ENCODE results near the gene PTPRD.

Gene PTPRD

GRCh38 chr9:8724284-8725018 is 1888.4 kb downstream of the PTPRD start:
- in situ Hi-C loops (cut with MboI; ENCODE audit: low sequenced_read_pairs, unreplicated experiment) = no loop called here
- no peak for TF ChIP-seq CTCF (IDR thresholded peaks at IDR 0.05; ENCODE audit: borderline replicate concordance, control extremely low read depth, extremely low read depth, insufficient read depth, missing control alignments)
- no peak for DNase-seq (ENCODE audit: low spot score)

GRCh38 chr9:8723195-8723594 is 1889.6 kb downstream of the PTPRD start:
- in situ Hi-C loops (cut with MboI; ENCODE audit: low sequenced_read_pairs, unreplicated experiment) = no loop called here
- TF ChIP-seq CTCF (IDR thresholded peaks at IDR 0.05; ENCODE audit: borderline replicate concordance, control extremely low read depth, extremely low read depth, insufficient read depth, missing control alignments) = no peak
- no peak for DNase-seq (ENCODE audit: low spot score)

GRCh38 chr9:8719833-8720486 is 1892.8 kb downstream of the PTPRD start:
- DNase-seq (ENCODE audit: low spot score) = no peak
- in situ Hi-C loops (cut with MboI; ENCODE audit: low sequenced_read_pairs, unreplicated experiment) = no loop called here

GRCh38 chr9:8718121-8718725 is 1894.6 kb downstream of the PTPRD start:
- in situ Hi-C loops (cut with MboI; ENCODE audit: low sequenced_read_pairs, unreplicated experiment) = no loop called here
- no peak for TF ChIP-seq CTCF (IDR thresholded peaks at IDR 0.05; ENCODE audit: borderline replicate concordance, control extremely low read depth, extremely low read depth, insufficient read depth, missing control alignments)
- no peak for DNase-seq (ENCODE audit: low spot score)

More at GRCh38 chr9:8719833-8720486, 1892.8 kb downstream of the PTPRD start:
- TF ChIP-seq CTCF (IDR thresholded peaks at IDR 0.05; ENCODE audit: borderline replicate concordance, control extremely low read depth, extremely low read depth, insufficient read depth, missing control alignments) = no peak

DNA sequence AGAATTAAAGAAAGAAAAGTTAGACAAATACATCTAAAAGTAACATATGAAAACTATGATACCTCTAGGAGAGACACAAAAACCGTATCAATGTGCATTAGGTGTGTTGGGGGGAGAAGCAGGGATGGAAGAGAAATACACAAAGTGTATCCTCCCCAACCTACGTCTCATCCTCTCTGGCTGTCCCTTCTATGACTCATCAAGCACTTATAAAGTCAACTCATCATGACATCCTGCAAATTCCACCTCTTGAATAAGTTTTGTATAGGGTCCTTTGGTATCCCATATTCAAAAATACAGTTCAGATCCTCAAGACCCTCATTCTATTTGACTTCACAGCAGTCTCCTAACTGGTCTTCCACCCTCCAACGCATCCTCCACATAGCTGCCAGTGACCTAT is 1895.7 kb downstream of the PTPRD start:
- DNase-seq (ENCODE audit: low spot score) = no peak
- in situ Hi-C loops (cut with MboI; ENCODE audit: low sequenced_read_pairs, unreplicated experiment) = no loop called here
- no peak for TF ChIP-seq CTCF (IDR thresholded peaks at IDR 0.05; ENCODE audit: borderline replicate concordance, control extremely low read depth, extremely low read depth, insufficient read depth, missing control alignments)

DNA sequence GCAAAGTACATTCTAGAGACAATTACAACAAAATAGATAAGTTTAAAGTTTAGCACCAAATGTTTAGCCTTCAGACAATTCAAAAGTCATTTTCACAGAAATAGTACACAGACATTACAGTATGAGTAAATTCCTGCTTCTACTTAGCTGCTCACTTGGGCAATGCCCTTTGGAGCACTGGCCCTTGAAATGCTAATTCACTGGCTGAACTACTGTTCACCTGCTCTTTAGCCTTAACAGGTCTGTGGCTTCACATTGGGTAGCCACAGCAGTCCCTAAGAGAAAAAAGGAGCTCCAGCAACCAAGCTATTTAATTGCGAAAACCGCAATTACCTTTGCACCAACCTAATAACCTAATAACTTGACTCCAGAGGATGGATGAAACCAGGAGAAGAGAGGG is 1897.0 kb downstream of the PTPRD start:
- in situ Hi-C loops (cut with MboI; ENCODE audit: low sequenced_read_pairs, unreplicated experiment) = no loop called here
- no peak for TF ChIP-seq CTCF (IDR thresholded peaks at IDR 0.05; ENCODE audit: borderline replicate concordance, control extremely low read depth, extremely low read depth, insufficient read depth, missing control alignments)
- no peak for DNase-seq (ENCODE audit: low spot score)

All from GM13976 (cell line).